ENCODE results near the gene MTHFSD. TPM values are rescaled to one million over a fixed set of nuclear protein-coding genes. Genes with fewer than 3 reads are reported as not detected.

MTHFSD gene
- total RNA-seq, 1 donor, result 18.0 TPM

- no peak for DNase-seq (ENCODE audit: low read depth in 2 of 3, low spot score in 2 of 3)
Measured at GRCh38 chr16:86553356-86553755, 1.7 kb downstream of the MTHFSD start.

- DNase-seq (ENCODE audit: low read depth in 2 of 3, low spot score in 2 of 3), result no peak
Measured at GRCh38 chr16:86550281-86550680, 4.8 kb downstream of the MTHFSD start.

GRCh38 chr16:86549893-86550190 is 5.2 kb downstream of the MTHFSD start:
- no peak for DNase-seq (ENCODE audit: low read depth in 2 of 3, low spot score in 2 of 3)

- DNase-seq (ENCODE audit: low read depth in 2 of 3, low spot score in 2 of 3), result no peak
Measured at GRCh38 chr16:86549076-86549892, 5.8 kb downstream of the MTHFSD start.

- no peak for DNase-seq (ENCODE audit: low read depth in 2 of 3, low spot score in 2 of 3)
Measured at GRCh38 chr16:86547286-86547685, 7.7 kb downstream of the MTHFSD start.

- DNase-seq (ENCODE audit: low read depth in 2 of 3, low spot score in 2 of 3), result no peak
Measured at GRCh38 chr16:86546638-86547013, 8.4 kb downstream of the MTHFSD start.

- DNase-seq (ENCODE audit: low read depth in 2 of 3, low spot score in 2 of 3), result no peak
Measured at GRCh38 chr16:86545954-86546637, 8.9 kb downstream of the MTHFSD start.

GRCh38 chr16:86545481-86545880 is 9.6 kb downstream of the MTHFSD start:
- no peak for DNase-seq (ENCODE audit: low read depth in 2 of 3, low spot score in 2 of 3)

GRCh38 chr16:86542756-86543750 is 12.0 kb downstream of the MTHFSD start:
- DNase-seq (ENCODE audit: low read depth in 2 of 3, low spot score in 2 of 3), result no peak

- no peak for DNase-seq (ENCODE audit: low read depth in 2 of 3, low spot score in 2 of 3)
Measured at GRCh38 chr16:86541560-86541959, 13.5 kb downstream of the MTHFSD start.

- DNase-seq (ENCODE audit: low read depth in 2 of 3, low spot score in 2 of 3), result no peak
Measured at GRCh38 chr16:86540894-86541293, 14.1 kb downstream of the MTHFSD start.

GRCh38 chr16:86538196-86538780 is 16.7 kb downstream of the MTHFSD start:
- DNase-seq (ENCODE audit: low read depth in 2 of 3, low spot score in 2 of 3), result no peak

GRCh38 chr16:86537486-86537885 is 17.5 kb downstream of the MTHFSD start:
- DNase-seq (ENCODE audit: low read depth in 2 of 3, low spot score in 2 of 3), result no peak

GRCh38 chr16:86536621-86537020 is 18.4 kb downstream of the MTHFSD start:
- no peak for DNase-seq (ENCODE audit: low read depth in 2 of 3, low spot score in 2 of 3)

- no peak for DNase-seq (ENCODE audit: low read depth in 2 of 3, low spot score in 2 of 3)
Measured at GRCh38 chr16:86534779-86535615, 20.0 kb downstream of the MTHFSD start.

GRCh38 chr16:86533767-86534351 is 21.2 kb downstream of the MTHFSD start:
- no peak for DNase-seq (ENCODE audit: low read depth in 2 of 3, low spot score in 2 of 3)

GRCh38 chr16:86533076-86533475 is 22.0 kb downstream of the MTHFSD start:
- DNase-seq (ENCODE audit: low read depth in 2 of 3, low spot score in 2 of 3), result no peak

GRCh38 chr16:86532526-86532815 is 22.6 kb downstream of the MTHFSD start:
- no peak for DNase-seq (ENCODE audit: low read depth in 2 of 3, low spot score in 2 of 3)

- no peak for DNase-seq (ENCODE audit: low read depth in 2 of 3, low spot score in 2 of 3)
Measured at GRCh38 chr16:86531641-86532525, 23.2 kb downstream of the MTHFSD start.
